NCI-H2171 treated with DMSO at 0.1 percent for 48 hours (cell line): Measurements from ENCODE around the gene RGS13.

Experiments
- DNase-seq: peaks from one replicate; lab custom pipeline; 2025; lab: John Stamatoyannopoulos, UW

The RGS13 gene

DNA sequence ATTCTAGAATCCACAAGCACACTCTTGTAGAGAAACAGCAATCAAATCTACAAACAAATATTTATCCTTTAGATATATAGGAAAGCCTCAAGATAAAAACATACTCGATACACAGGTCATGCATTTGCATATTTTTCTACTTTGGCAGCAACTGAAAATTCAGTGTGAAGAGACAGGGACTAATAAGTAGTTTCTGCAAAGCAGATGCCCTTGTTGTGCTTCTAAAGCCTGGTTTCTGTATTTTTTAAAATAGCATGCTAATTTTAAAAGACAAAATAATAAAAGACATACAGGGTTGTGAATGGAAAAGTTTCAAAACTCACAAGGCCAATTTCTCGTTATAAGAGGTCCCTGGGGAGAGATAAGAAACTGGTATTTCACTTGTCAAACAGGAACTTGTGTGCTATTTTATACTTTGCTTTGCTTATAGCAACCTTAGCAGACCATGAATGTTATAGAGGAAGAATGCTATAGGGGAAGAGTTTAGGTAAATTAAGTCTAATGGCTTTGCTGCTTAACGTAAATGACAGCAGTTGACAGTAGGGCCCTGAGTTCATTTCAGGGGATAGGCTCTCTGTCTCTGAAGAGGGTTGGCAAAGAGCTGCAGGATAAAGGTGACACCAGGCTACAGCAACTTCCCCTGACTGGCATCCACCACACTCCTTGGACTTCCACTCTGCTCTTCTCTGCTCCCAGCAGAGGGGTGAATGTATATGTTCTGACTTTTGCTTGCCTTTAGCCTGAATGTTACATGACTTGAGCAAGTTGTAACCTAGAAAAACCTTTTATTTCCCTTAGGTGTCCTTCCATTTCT is 9.4 kb upstream of the RGS13 start:
- no peak for DNase-seq

DNA sequence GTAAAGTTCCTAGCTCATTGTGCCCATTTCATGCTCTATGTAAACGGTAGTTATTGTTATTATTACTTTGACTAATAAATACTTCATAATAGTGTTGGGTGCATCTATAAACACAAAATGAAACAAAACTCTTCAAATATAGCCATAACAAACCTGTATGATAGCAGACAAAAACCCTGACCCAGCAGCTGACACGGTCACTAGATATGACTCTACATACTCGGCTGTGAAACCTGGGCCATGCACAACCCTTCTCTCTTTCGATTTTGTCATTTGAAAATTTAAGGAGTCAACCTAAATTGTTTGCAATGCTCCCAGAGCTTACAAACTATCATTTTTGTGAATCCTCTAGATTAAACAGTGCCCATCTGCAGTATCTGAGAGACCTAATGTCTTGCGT is 8.0 kb upstream of the RGS13 start:
- no peak for DNase-seq

DNA sequence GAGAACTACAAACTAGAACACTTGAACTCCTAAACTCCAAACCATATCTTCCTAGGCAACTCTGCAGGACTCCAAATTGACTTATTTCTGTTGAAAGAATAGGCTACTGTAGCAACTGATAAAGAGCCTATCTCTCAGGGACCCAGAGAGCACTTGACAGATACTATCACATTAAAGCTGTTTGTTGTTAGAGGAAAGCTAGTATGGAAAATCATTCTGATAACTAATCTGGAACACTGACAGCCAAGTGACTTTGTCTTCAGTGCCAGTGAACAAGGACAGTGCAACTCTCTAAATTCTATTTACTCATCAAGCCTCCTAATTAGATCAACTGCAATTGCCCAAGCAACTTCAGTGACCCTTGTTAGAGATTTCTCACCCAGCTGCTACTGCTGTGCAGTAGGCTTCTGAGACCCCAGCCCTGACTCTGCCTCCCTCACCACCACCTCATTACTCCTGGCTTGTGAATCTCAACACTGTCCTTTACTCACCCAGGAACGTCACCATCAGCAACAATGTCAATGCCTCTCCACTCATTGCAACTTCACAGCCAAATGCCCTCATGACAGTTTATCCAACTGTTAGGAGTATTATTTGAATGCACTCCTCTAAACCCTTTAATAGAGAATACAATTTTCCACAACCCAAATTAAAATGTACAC is 7.4 kb upstream of the RGS13 start:
- DNase-seq: no peak

DNA sequence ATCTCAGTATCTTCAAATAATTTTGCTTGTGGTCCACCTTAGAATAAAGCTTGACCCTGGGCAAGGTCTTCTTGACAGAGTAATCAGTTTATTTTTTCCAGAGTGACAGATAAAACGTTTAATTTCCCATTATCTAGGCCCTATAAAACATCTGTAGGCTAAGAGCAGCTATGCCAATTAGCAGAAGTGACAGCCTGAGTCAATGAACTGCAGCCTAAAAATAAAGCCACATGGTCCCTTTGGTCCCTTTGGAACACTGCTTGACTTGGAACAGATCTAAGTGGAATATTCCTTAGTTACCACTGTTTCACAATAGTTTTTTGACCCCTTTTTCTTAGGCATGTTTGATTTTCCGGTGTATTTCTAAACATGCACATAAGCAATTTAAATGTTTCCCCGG is 6.3 kb upstream of the RGS13 start:
- no peak for DNase-seq

DNA sequence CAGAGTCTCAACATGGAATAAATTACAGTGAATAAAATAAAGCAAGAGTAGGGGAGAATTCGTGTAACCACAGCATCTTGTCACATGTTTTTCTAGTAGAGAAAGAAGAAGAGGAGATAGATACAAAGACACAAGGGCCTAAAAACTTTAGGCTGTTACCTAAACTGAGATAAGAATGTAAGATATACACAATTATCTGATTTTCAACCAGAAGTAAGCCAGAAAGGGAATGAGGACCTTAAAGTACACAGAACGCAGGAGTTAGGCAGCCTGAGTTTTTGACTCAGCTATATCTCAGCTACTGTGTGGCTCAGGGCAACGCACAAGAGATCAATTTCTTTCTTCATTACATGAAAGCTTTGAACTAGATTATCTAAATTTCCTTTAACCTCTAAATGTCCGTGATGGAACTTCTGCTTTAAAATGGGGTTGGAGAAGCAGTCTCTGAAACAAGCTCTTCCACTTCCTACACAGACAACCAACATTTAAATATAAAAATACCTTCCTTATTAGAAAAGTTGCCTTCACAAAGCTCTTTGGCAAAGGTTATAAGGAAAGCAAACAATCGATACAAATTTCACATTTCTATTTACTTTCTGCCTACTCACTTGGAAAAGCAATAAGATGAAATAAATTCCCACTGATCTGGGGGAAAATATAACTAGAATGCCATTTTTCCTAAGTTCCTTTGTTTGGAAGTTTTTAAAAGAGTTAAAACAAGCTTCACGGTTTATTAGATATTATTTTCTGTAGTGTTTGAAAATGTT is 5.2 kb upstream of the RGS13 start:
- no peak for DNase-seq

DNA sequence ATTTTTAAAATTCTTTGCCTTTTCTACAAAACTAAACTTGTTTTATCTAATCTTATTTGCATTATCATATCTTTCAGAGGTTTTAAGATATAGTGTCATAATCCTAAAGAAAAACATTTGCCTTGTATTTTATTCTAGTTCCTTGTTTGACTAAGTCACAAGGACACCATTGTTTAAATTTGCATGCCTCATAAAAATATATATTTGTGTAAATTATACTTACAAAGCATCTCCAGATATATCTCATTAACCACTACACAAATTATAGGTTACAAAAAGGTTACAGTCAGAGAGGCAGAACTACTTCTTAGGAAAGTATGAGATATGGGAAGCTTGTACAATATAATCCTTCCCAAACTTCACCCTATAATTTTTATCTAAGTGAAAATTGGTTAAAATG is 4.2 kb upstream of the RGS13 start:
- DNase-seq: no peak

DNA sequence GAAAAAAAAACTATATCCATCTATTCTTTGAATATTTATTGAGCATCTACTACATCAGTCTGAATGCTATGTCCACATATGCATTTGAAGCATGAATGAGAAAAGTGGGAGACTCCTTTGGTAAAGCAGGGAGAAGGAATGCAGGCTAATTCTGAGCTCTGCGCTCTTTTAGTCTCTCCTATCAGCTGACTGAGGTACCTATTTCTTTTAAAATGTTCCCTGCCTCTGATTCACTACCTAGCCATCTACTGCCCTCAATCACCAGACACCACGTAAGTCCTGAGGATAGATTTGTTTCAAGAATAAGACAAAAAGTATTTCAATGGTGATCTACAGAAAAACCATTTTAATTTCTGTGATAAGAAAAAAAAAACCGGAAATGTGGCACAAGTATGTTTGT is 3.8 kb upstream of the RGS13 start:
- DNase-seq: no peak

DNA sequence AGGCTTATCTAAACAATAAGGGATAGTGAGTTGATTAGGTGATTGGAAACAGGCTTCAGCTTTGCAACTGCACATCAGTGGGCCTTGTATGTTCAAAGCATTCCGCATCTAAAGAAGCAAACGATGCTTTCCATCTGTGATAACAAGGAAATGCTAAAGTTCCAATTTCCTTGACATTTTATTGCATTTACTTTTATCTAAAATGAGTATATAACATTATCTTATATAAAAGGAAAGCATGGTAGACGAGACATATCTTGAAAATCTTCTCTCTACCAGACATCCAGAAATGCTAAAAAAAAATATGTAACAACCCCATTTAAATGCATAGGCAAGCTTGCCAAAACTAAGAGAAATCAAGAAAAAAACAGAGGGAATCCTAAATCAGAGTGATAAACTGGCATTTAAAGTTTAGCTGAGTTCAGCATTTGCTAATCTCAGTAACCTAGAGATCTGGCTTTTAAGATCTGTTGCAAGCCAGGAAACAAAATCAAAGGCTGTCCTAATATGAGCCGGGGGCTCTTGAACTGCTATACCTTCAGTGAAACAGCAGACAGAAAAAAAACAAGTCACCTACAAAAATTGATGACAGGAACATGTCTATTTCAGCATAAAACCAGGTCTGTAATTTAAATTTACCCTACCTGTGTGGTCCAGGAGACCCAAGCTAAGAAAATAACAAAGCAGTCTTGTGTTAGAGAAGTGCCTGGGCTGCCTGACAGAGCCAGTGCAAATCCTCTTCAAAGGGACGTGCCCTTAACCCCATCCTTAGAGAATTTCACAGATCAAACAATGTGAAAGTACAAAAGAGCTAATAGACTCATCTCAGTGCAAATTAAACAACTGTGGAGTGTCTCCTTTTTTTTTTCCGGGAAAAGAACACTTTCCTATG is 3.1 kb upstream of the RGS13 start:
- DNase-seq: no peak

DNA sequence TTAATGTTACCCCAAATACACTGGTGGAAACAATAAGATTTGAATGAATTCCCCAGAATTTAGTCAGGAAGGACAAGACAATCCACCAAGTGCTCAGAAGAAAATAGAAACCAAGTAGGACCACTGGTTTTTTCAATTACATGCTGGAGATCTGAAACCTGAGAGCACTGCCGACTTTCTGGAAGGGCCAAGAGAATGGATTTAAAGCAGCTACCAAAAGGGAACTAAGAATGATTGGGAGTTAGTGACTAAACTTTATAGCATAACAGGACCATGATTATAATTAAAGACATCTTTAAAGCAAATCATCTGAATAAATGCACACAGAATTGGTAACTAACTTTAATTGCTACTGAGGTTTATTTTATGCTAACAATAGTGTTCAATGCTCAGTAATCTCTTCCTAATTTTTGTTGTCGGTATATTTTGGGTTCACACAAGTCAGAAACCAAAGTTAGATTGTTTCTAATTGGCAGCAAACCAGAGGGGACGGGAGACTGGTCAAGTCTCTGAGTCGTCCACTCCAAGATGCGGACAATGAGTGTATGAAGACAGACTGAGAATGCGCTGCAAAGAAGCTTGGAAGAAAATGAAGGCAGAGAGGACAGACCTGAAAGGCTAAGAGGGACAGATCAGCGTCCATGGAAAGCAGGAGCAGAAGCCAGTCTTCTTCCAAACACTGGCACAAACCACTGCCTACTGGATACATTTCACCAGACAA is 2.3 kb upstream of the RGS13 start:
- DNase-seq: no peak

DNA sequence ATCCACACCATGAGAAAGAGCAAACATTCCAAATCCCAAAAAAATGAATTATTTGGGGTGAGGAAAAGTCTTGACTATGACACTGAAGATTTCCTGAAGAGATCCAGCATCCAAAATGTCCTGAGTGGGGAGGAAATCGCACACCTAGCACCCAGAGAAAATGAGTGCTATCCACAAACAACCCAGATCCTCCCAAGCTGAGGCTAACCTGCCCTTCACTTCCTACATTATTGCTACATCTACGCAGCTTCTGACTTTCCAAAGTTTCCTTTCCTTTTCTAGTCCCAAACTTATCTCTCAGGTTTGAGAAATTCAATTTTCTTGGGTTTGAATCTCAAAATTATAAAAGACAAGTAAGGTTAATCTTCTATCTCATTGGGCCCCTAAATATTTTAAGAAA is 906 bp upstream of the RGS13 start:
- no peak for DNase-seq

DNA sequence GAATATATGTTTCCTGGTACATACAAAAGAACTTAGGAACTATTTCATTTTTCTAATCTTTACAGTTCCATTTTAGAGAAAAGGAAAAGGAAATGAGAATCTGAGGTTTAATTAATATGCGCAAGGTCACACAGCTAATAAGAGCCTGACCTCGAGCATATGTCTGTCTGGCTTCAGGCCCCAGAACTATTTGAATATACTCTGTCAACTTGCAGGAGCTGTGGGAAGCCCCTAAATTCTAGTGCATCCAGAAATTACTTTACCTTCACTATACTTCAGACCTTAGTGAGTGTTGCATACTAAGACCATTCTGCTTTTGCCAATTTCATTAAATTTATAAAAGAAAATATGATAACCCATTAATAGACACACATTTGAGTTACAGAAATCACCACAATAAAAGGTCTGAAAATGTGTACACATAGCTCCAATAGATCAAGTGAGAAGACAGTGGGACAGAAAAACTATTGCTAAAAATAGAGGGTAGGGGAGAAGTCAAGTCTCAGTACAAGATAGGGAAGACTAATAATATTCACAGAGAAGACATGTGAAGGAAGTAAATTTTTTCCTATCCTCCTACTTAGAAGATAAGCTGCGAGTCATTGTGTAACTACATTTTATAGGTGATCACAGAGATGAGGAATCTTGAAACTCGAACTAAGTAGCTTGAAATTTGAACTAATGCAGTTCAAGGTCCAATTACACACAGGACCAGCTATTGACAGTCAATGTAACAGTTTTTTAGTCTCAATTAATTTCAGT is 3.8 kb downstream of the RGS13 start:
- DNase-seq: no peak

DNA sequence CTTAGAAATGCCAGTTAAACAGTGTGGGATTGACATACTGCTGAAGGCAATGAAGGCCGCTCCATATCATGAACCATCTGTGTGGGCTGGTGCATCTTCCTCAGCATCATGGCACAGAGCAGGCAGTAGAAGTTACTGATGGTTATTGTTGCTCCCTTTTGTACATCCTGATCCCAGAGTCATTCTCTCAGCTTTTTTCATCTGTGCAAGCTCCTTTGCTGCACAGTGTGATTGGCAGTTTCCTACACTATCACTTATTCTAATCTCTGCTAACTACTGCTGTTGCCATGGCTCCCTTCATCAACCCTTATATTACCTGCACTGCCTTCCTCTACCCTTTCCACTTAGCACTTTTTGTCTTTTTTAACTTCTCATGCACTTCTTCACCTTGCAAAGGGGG is 16.2 kb downstream of the RGS13 start:
- DNase-seq: no peak

DNA sequence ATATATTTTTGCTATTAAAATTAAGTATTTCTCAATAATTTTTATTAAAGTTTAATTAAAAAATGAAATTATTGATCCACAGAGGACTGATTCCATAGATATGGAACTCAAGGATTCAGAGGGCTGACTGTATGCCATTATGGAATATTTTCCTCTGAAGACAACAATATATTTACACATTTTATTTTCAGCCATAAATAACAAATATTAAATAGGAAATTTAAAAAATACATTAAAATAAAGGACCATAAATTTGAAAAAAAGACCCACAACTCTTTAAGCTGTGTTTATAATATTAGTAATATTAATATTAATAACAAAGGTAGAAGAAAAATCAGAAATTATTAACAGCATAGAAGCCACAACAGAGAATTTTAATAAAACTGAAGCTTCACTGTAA is 18.2 kb downstream of the RGS13 start:
- no peak for DNase-seq

DNA sequence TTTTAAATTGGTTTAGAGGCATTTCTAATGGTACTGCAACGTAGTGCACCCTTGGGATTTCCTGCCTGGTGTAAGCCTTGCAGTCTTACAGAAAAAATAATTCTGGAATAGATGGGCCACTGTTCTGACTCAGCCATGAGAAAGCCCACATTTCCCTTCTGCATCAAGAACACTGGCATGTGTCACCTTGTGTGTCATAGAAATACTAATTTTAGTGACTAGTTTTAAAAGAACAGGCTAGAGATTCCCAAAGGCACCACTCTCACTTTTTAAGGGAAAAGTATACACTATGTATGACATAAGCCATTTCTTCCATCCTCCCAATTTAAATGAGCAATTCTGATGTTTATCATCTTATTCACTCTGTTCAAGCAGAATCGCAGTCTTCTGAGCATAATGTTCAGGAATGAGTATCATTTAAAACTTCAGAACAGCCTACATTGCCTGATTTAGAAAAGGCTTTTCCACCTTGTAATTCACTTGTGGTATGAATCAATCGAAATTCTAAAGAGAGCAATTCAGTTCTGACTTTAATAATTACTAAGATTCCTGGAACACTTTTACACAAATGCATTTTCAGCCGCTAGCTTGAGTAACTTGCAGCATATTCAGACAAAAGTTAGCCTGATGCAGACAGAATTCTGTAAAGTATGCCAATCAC is 18.8 kb downstream of the RGS13 start:
- DNase-seq: no peak

DNA sequence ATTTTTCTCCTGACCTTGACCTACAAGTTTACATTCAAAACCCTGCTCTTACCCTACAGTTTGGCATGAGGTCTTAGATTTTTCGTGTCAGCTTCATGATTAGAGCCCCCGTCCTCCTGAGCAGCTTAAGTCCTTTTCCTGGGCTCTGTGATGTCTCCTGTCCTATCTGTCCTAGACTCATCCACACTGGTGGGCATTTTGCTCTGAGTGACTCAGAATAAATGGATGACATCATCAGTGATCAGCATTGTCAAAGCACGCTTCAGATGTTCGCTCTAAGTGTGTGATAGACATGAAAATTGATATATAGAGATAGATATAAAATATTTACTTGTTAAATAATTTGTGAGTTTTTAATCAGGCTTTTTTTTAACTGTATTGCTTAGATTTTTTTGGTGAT is 21.8 kb downstream of the RGS13 start:
- no peak for DNase-seq

DNA sequence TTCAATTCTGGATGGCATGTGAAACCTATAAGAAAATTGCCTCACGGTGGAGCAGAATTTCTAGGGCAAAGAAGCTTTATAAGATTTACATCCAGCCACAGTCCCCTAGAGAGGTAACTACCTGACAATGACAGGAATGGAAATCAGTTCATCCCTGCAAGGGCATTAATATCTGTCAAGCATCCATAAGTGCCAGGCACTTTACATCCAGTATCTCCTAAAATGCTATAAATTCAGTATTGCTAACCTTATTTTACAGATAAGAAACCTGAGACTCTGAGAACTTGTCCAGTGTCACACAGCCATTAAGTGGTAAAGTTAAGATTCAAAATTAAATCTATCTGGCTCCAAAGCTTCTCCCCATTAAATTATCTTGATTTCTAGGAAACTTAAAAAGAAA is 22.3 kb downstream of the RGS13 start:
- no peak for DNase-seq

DNA sequence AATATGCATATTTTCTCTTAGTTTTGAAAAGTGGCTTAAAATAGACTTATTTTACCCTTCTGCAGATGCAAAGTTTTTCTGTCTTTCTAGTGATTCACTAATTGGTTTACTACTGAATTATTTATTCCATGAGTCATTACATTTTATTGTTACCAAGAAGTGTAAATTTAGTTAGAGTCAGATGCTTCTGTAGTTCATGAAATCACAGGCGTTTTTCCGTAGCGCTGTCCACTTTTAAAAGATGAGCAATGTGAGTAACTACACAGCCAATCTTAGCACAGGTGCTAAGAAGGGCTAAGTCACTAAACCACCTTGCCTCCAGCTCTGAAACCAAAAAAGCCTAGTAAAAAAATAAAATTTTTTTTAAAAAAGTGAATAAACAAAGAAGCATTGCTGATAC is 24.7 kb downstream of the RGS13 start:
- no peak for DNase-seq

DNA sequence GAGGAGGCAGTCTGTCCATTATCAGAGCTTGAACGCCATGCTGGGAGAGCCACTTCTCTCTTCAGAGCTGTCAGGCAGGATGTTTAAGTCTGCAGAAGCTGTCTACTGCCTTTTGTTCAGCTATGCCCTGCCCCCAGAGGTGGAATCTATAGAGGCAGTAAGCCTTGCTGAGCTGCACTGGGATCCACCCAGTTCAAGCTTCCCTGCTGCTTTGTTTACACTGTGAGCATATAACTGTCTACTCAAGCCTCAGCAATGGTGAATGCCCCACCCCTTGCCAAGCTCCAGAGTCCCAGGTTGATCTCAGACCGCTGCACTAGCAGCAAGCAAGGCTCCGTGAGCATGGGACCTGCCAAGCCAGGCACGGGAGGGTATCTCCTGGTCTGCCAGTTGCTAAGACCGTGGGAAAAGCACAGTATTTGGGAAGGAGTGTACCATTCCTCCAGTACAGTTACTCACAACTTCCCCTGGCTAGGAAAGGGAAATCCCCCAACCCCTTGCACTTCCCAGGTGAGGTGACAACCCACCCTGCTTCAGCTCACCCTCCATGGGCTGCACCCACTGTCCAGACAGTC is 32.5 kb downstream of the RGS13 start:
- no peak for DNase-seq

DNA sequence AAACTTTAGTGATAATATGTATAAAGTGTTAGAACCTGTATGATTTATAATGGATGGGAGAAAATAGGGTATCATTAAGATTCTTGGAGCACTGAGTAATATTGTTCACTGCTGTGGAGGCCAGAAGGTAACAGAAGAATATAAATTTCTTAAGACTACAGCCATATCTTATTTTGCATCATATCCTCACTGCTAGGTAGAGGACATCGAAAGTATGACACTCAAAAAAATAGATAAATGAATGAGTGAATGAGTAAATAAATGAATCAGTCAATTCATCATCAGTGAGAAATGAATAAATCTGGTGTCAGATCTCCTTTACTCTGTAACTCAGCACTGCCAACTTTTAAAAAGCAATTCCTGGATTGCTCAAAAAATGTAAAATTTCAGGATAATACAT is 33.2 kb downstream of the RGS13 start:
- DNase-seq: no peak

DNA sequence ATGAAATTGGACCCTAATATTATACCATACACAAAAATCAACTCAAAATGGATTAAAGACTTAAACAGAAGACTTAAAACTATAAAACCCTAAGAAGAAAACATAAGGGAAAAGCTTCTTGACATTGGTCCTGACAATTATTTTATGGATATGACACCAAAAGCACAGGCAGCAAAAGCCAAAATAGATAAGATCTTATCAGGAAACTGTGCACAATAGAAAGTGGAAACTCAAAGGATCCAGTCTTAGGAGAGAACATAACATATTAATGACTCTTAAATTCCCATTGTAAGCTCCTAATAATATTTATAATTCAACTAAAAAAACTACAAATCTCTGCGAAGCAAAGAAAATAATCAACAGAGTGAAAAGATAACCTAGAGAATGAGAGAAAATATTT is 39.8 kb downstream of the RGS13 start:
- DNase-seq: no peak
